ENCODE measurements around the gene MAU2.
"Not testable (repeated sequence)": the region's sequence is repeated elsewhere in the genome, so short reads cannot be mapped to it uniquely, and the experiment has no call there.

Gene MAU2

GRCh38 chr19:19388568-19389555, 68.2 kb downstream of the MAU2 start:
- in situ Hi-C loops (cut with MboI; ENCODE audit: low sequenced_read_pairs), result no loop called here
- Histone ChIP-seq H3K27me3 (ENCODE audit: low read depth) (no peaks in the 10 kb centered on the region), H3K4me1 (peaks cover 14% of the 10 kb centered on the region)

GRCh38 chr19:19389683-19390082, 69.1 kb downstream of the MAU2 start:
- H3K4me1 ChIP-seq, result peaks cover 14% of the 10 kb centered on the region
- H3K27me3 ChIP-seq (ENCODE audit: low read depth); DNase-seq (ENCODE audit: low spot score in 2 of 2); H3K9me3 ChIP-seq; in situ Hi-C loops (cut with MboI; ENCODE audit: low sequenced_read_pairs); H3K36me3 ChIP-seq (replicated peaks); H3K4me3 ChIP-seq: not testable (repeated sequence)

More at GRCh38 chr19:19388568-19389555, 68.2 kb downstream of the MAU2 start:
- no peak for DNase-seq (ENCODE audit: low spot score in 2 of 2)
- Histone ChIP-seq H3K36me3 (replicated peaks) (no peaks in the 10 kb centered on the region), H3K4me3 (no peak overlapping the region), H3K9me3 (peaks cover 5% of the 10 kb centered on the region; the same call in 1 of the 2 replicates)

GRCh38 chr19:19394333-19394732, 73.7 kb downstream of the MAU2 start:
- H3K27me3 ChIP-seq (ENCODE audit: low read depth); H3K9me3 ChIP-seq; DNase-seq (ENCODE audit: low spot score in 2 of 2); H3K36me3 ChIP-seq (replicated peaks); H3K4me3 ChIP-seq; H3K4me1 ChIP-seq; in situ Hi-C loops (cut with MboI; ENCODE audit: low sequenced_read_pairs): not testable (repeated sequence)

- no peaks in the 10 kb centered on the region for H3K27me3 ChIP-seq (ENCODE audit: low read depth)
- DNase-seq (ENCODE audit: low spot score in 2 of 2), result no peak
- H3K9me3 ChIP-seq, result no peaks in the 10 kb centered on the region
- H3K4me1 ChIP-seq, result peaks cover 3% of the 10 kb centered on the region
- H3K36me3 ChIP-seq (replicated peaks), result no peaks in the 10 kb centered on the region
- in situ Hi-C loops (cut with MboI; ENCODE audit: low sequenced_read_pairs), result no loop called here
- H3K4me3 ChIP-seq, result no peak overlapping the region
Observed at GRCh38 chr19:19399733-19400433, 79.3 kb downstream of the MAU2 start.

- no peak for DNase-seq (ENCODE audit: low spot score in 2 of 2)
- Histone ChIP-seq H3K4me1 (peaks cover 15% of the 10 kb centered on the region), H3K9me3 (no peaks in the 10 kb centered on the region), H3K27me3 (ENCODE audit: low read depth) (no peaks in the 10 kb centered on the region), H3K4me3 (no peak overlapping the region), H3K36me3 (replicated peaks) (0 out of 2 replicates have a peak, but pooled peaks cover 2% of the 10 kb centered on the region)
- in situ Hi-C loops (cut with MboI; ENCODE audit: low sequenced_read_pairs), result no loop called here
Observed at GRCh38 chr19:19402656-19403372, 82.2 kb downstream of the MAU2 start.

- DNase-seq (ENCODE audit: low spot score in 2 of 2), result no peak
- Histone ChIP-seq H3K27me3 (ENCODE audit: low read depth) (no peaks in the 10 kb centered on the region), H3K4me1 (peaks cover 16% of the 10 kb centered on the region), H3K36me3 (replicated peaks) (0 out of 2 replicates have a peak, but pooled peaks cover 3% of the 10 kb centered on the region), H3K9me3 (no peaks in the 10 kb centered on the region), H3K4me3 (no peak overlapping the region)
- in situ Hi-C loops (cut with MboI; ENCODE audit: low sequenced_read_pairs), result no loop called here
Observed at GRCh38 chr19:19403373-19403901, 82.8 kb downstream of the MAU2 start.

GRCh38 chr19:19404879-19405860, 84.5 kb downstream of the MAU2 start, which contains the start of gene GATAD2A:
Gene GATAD2A, plus strand, starts transcription at chr19:19405675. Its CDS starts 59,671 bp downstream, at chr19:19465346.
- Histone ChIP-seq H3K4me1 (peaks cover 19% of the 10 kb centered on the region), H3K27me3 (ENCODE audit: low read depth) (no peaks in the 10 kb centered on the region), H3K36me3 (replicated peaks) (0 out of 2 replicates have a peak, but pooled peaks cover 3% of the 10 kb centered on the region), H3K9me3 (no peaks in the 10 kb centered on the region), H3K4me3 (peak within 1 kb of the TSS; percentile 73)
- peak; percentile 74 to 90 for DNase-seq (ENCODE audit: low spot score in 2 of 2)
- in situ Hi-C loops (cut with MboI; ENCODE audit: low sequenced_read_pairs), result no loop called here

GRCh38 chr19:19405971-19406877, 85.6 kb downstream of the MAU2 start:
- peak; percentile 49 to 77 for DNase-seq (ENCODE audit: low spot score in 2 of 2)
- H3K4me3 ChIP-seq, result peak overlapping the region; percentile 73
- 0 out of 2 replicates have a peak, but pooled peaks cover 7% of the 10 kb centered on the region for H3K36me3 ChIP-seq (replicated peaks)
- H3K9me3 ChIP-seq, result no peaks in the 10 kb centered on the region
- H3K4me1 ChIP-seq, result peaks cover 19% of the 10 kb centered on the region
- H3K27me3 ChIP-seq (ENCODE audit: low read depth), result no peaks in the 10 kb centered on the region
- in situ Hi-C loops (cut with MboI; ENCODE audit: low sequenced_read_pairs), result no loop called here

GRCh38 chr19:19406878-19407632, 86.4 kb downstream of the MAU2 start:
- in situ Hi-C loops (cut with MboI; ENCODE audit: low sequenced_read_pairs), result no loop called here

GRCh38 chr19:19407633-19407930, 87.0 kb downstream of the MAU2 start:
- 0 out of 2 replicates have a peak, but pooled peaks cover 11% of the 10 kb centered on the region for H3K36me3 ChIP-seq (replicated peaks)
- peak overlapping the region; percentile 73; the same call in 1 of the 2 replicates for H3K4me3 ChIP-seq
- no peak for DNase-seq (ENCODE audit: low spot score in 2 of 2)
- H3K4me1 ChIP-seq, result peaks cover 19% of the 10 kb centered on the region
- H3K9me3 ChIP-seq, result no peaks in the 10 kb centered on the region
- in situ Hi-C loops (cut with MboI; ENCODE audit: low sequenced_read_pairs), result no loop called here
- H3K27me3 ChIP-seq (ENCODE audit: low read depth), result no peaks in the 10 kb centered on the region

More at GRCh38 chr19:19406878-19407632, 86.4 kb downstream of the MAU2 start:
- peak overlapping the region; percentile 73 for H3K4me3 ChIP-seq
- 0 out of 2 replicates have a peak, but pooled peaks cover 11% of the 10 kb centered on the region for H3K36me3 ChIP-seq (replicated peaks)
- no peaks in the 10 kb centered on the region for H3K9me3 ChIP-seq
- peak; percentile 34 to 47 for DNase-seq (ENCODE audit: low spot score in 2 of 2)
- H3K27me3 ChIP-seq (ENCODE audit: low read depth), result no peaks in the 10 kb centered on the region
- peaks cover 19% of the 10 kb centered on the region for H3K4me1 ChIP-seq
